ENCODE results near the gene ABCA7. TPM values are rescaled to one million over a fixed set of nuclear protein-coding genes. Genes with fewer than 3 reads are reported as not detected.

The ABCA7 gene
- total and polyA plus RNA-seq, 2 experiments from 2014 or later, result 2.1 to 2.6 TPM

GRCh38 chr19:1107661-1108261 lies 67.9 kb downstream of the ABCA7 start:
- Histone ChIP-seq H3K4me3 (no peak overlapping the region), H3K9ac (no peak overlapping the region), H3K4me2 (ENCODE audit: unreplicated experiment) (no peak overlapping the region), H3K36me3 (ENCODE audit: low read depth) (peaks cover 5% of the 10 kb centered on the region; the same call in 1 of the 2 replicates), H3K27me3 (replicated peaks; ENCODE audit: insufficient read depth) (no peaks in the 10 kb centered on the region), H3K4me1 (ENCODE audit: insufficient read depth) (peaks cover 7% of the 10 kb centered on the region), H3F3A (ENCODE audit: insufficient read depth) (peaks cover 14% of the 10 kb centered on the region; the same call in 1 of the 2 replicates), H4K20me1 (ENCODE audit: insufficient read depth) (no peaks in the 10 kb centered on the region), H3K9me3 (ENCODE audit: low read depth) (no peaks in the 10 kb centered on the region), H3K79me2 (ENCODE audit: insufficient read depth) (0 out of 2 replicates have a peak, but pooled peaks cover 5% of the 10 kb centered on the region), H3K27ac (no peak overlapping the region), H3K9me2 (ENCODE audit: insufficient read depth) (no peaks in the 10 kb centered on the region), H2AFZ (no peak overlapping the region)
- 92 to 93% methylated on average over 19 to 25 of the region's 25 CpGs for WGBS, 2 experiments (ENCODE audit: low coverage in 1 of 2, low lambda C conversion rate in 2 of 2, missing lambda C conversion rate in 2 of 2)
- no peak for DNase-seq
- in situ Hi-C loops (cut with MboI), result no loop called here
- TF ChIP-seq EZH2 (IDR thresholded peaks at IDR 0.05; ENCODE audit: insufficient read depth, poor library complexity, severe bottlenecking) (no peak), EZH2phosphoT487 (IDR thresholded peaks at IDR 0.05; ENCODE audit: insufficient read depth, low read depth) (no peak)

- no peak overlapping the region for H3K4me3 ChIP-seq
- no peak for TF ChIP-seq EZH2 (IDR thresholded peaks at IDR 0.05; ENCODE audit: insufficient read depth, poor library complexity, severe bottlenecking)
- no peak for TF ChIP-seq EZH2phosphoT487 (IDR thresholded peaks at IDR 0.05; ENCODE audit: insufficient read depth, low read depth)
- H2AFZ ChIP-seq, result no peak overlapping the region
- no peak overlapping the region for H3K27ac ChIP-seq
- H3K36me3 ChIP-seq (ENCODE audit: low read depth), result peaks cover 9% of the 10 kb centered on the region; the same call in 1 of the 2 replicates
- no peaks in the 10 kb centered on the region for H3K27me3 ChIP-seq (replicated peaks; ENCODE audit: insufficient read depth)
- H3F3A ChIP-seq (ENCODE audit: insufficient read depth), result 0 out of 2 replicates have a peak, but pooled peaks cover 7% of the 10 kb centered on the region
- H3K4me1 ChIP-seq (ENCODE audit: insufficient read depth), result peaks cover under 1% of the 10 kb centered on the region; the same call in 1 of the 2 replicates
- 96 to 98% methylated on average over 44 to 85 of the region's 89 CpGs for WGBS, 2 experiments (ENCODE audit: low coverage in 1 of 2, low lambda C conversion rate in 2 of 2, missing lambda C conversion rate in 2 of 2)
- no peak overlapping the region for H3K4me2 ChIP-seq (ENCODE audit: unreplicated experiment)
- H3K9ac ChIP-seq, result no peak overlapping the region
- H4K20me1 ChIP-seq (ENCODE audit: insufficient read depth), result no peaks in the 10 kb centered on the region
- H3K9me3 ChIP-seq (ENCODE audit: low read depth), result no peaks in the 10 kb centered on the region
- H3K9me2 ChIP-seq (ENCODE audit: insufficient read depth), result no peaks in the 10 kb centered on the region
- DNase-seq, result no peak
- in situ Hi-C loops (cut with MboI), result no loop called here
- H3K79me2 ChIP-seq (ENCODE audit: insufficient read depth), result 0 out of 2 replicates have a peak, but pooled peaks cover 5% of the 10 kb centered on the region
Measured at GRCh38 chr19:1108291-1109031, 68.6 kb downstream of the ABCA7 start.

- in situ Hi-C loops (cut with MboI), result no loop called here
- Histone ChIP-seq H3K9me2 (ENCODE audit: insufficient read depth) (no peaks in the 10 kb centered on the region), H3F3A (ENCODE audit: insufficient read depth) (0 out of 2 replicates have a peak, but pooled peaks cover 7% of the 10 kb centered on the region), H2AFZ (no peak overlapping the region), H3K27ac (no peak overlapping the region), H3K36me3 (ENCODE audit: low read depth) (peaks cover 15% of the 10 kb centered on the region; the same call in 1 of the 2 replicates), H3K79me2 (ENCODE audit: insufficient read depth) (0 out of 2 replicates have a peak, but pooled peaks cover 5% of the 10 kb centered on the region), H3K9ac (no peak overlapping the region), H3K4me1 (ENCODE audit: insufficient read depth) (no peaks in the 10 kb centered on the region), H3K4me2 (ENCODE audit: unreplicated experiment) (no peak overlapping the region), H3K4me3 (no peak overlapping the region), H3K9me3 (ENCODE audit: low read depth) (no peaks in the 10 kb centered on the region), H3K27me3 (replicated peaks; ENCODE audit: insufficient read depth) (no peaks in the 10 kb centered on the region), H4K20me1 (ENCODE audit: insufficient read depth) (no peaks in the 10 kb centered on the region)
- DNase-seq, result peak; percentile 28
- TF ChIP-seq EZH2phosphoT487 (IDR thresholded peaks at IDR 0.05; ENCODE audit: insufficient read depth, low read depth) (no peak), EZH2 (IDR thresholded peaks at IDR 0.05; ENCODE audit: insufficient read depth, poor library complexity, severe bottlenecking) (no peak)
- 94 to 95% methylated on average over 16 to 34 of the region's 48 CpGs for WGBS, 2 experiments (ENCODE audit: low coverage in 1 of 2, low lambda C conversion rate in 2 of 2, missing lambda C conversion rate in 2 of 2)
Measured at GRCh38 chr19:1109032-1109551, 69.2 kb downstream of the ABCA7 start.
